K562 (cell line): ENCODE data around the gene BHLHE23. TPM values are rescaled to one million over a fixed set of nuclear protein-coding genes. Genes with fewer than 3 reads are reported as not detected.

Experiments
- CREM ChIP-seq: IDR thresholded peaks from 2 replicates; pipeline ENCODE4 v1.6.1; 2014; ENCODE audit warnings: antibody characterized with exemption, low read depth
- DNMT1 ChIP-seq: fragments of 450-650 bp; IDR thresholded peaks from 2 replicates; pipeline ENCODE4 v1.6.1; 2016; ENCODE audit warnings: antibody characterized with exemption, mild to moderate bottlenecking
- HDAC2 ChIP-seq: fragments of 450-650 bp; IDR thresholded peaks from 2 replicates; pipeline ENCODE4 v1.6.1; 2016; ENCODE audit warnings: mild to moderate bottlenecking
- LCOR ChIP-seq: sonication (generic); formaldehyde crosslinking; IDR thresholded peaks from 2 replicates; pipeline ENCODE4 v1.8.0; 2022; ENCODE audit warnings: mild to moderate bottlenecking, missing genetic modification reagents
- MEF2D ChIP-seq: conservative IDR thresholded peaks from 2 replicates; pipeline ENCODE4 v1.6.1; 2016; ENCODE audit warnings: low read depth, missing genetic modification characterization, missing compliant biosample characterization
- ZNF197 ChIP-seq: fragments of 200-800 bp; sonication (Bioruptor generic); IDR thresholded peaks from 2 replicates; pipeline ENCODE4 v1.6.1; 2016; ENCODE audit warnings: low read depth, missing genetic modification characterization, missing compliant biosample characterization
- polyA plus RNA-seq, 8 experiments: library from polyadenylated mRNA; depleted of rRNA in 4 of 8; stranded (reverse) in 5 of 8; unstranded in 3 of 8; fragments of >200 nt; fragmentation: Nextera tagmentation in 2 of 8; fragmentation: Illumina TruSeq in 1 of 8; extraction: Ambion mirVana in 2 of 8; extraction: Trizol in 1 of 8; gene quantifications; 2 replicates each; pipeline versions ENCODE4 v1.2.1 to v1.2.3, GENCODE V29; 2011 to 2014; ENCODE audit warnings: inconsistent platforms in 1 of 8, missing spikeins in 1 of 8
- total RNA-seq, 7 experiments: library from RNA; depleted of rRNA in 6 of 7; stranded (reverse); fragments of >200 nt in 6 of 7; fragmentation: Illumina TruSeq in 2 of 7; extraction: Trizol in 2 of 7; gene quantifications; 2 replicates each; pipeline versions ENCODE4 v1.2.1 to v1.2.3, GENCODE V29; 2011 to 2021; ENCODE audit warnings: low replicate concordance in 1 of 7
- TF ChIP-seq, protein P1 (sequence below), 2 experiments: IDR thresholded peaks in 1 of 2; conservative IDR thresholded peaks in 1 of 2; 2 replicates each; pipeline ENCODE4 v1.6.1; 2016; ENCODE audit warnings: low read depth in 2 of 2, mild to moderate bottlenecking in 1 of 2, missing compliant biosample characterization in 1 of 2, missing genetic modification characterization in 1 of 2, moderate library complexity in 1 of 2
- TF ChIP-seq, protein P2 (sequence below): fragments of 450-650 bp; IDR thresholded peaks from 2 replicates; pipeline ENCODE4 v1.6.1; 2016
- TF ChIP-seq, protein P3 (sequence below): fragments of 250-450 bp; sonication (Bioruptor Pico); IDR thresholded peaks from 2 replicates; pipeline ENCODE4 v1.8.0; 2022; ENCODE audit warnings: inconsistent platforms, mild to moderate bottlenecking, moderate library complexity, borderline replicate concordance

BHLHE23 gene
- total and polyA plus RNA-seq, 9 of the 15 experiments (the other 6 are each of a cell fraction or from before 2014, with no cell fraction given): not detected

DNA sequence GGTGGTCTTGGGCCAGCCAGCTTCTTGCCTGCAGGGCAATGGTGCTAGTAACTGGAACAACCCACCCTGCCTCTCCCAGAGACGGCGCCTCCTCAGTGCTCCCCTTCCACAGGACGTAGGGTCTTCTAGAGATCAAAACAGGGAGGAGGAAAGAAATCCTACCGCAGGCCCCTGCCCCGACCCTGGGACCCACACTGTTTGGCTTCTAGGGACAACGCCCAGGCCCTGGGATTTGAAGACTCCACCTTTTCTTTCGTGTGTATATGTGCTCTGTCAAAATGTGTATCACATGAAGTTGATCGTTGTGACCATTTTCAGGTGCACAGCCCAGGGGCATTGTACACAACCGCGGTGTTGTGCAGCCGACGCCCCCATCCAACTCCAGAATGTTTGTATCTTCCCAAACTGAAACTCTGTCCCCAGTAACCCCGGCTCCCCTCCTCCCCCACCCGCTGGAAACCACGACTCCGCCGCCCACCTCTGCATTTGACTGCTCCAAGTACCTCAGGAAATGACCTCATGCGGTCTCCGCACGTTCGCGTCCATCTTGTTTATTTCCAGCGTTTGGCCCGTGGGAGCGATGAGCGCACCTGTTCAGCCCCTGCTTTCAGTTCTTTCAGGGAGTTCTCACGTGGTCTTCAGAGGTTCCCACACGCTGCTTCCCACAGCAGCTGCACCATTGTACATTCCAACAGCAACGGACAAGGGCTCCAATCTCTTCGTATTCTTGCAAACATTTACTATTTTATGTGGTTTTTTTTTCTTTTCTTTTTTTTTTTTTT lies 3.4 kb upstream of the BHLHE23 start (continued):
- TF ChIP-seq CREM (peak; percentile 33; the same call in 1 of the 2 replicates), MEF2D (tag) (no peak), DNMT1 (no peak), HDAC2 (no peak), ZNF197 (CRISPR knock-in tag) (no peak), LCOR (CRISPR knock-in tag) (no peak)
- TF ChIP-seq, protein P1, sequence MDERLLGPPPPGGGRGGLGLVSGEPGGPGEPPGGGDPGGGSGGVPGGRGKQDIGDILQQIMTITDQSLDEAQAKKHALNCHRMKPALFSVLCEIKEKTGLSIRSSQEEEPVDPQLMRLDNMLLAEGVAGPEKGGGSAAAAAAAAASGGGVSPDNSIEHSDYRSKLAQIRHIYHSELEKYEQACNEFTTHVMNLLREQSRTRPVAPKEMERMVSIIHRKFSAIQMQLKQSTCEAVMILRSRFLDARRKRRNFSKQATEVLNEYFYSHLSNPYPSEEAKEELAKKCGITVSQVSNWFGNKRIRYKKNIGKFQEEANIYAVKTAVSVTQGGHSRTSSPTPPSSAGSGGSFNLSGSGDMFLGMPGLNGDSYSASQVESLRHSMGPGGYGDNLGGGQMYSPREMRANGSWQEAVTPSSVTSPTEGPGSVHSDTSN (CRISPR knock-in tag; IDR thresholded peaks at IDR 0.05; ENCODE audit: low read depth): no peak
- TF ChIP-seq, protein P1 (tag; conservative IDR thresholded peaks at IDR 0.05; ENCODE audit: low read depth): no peak
- TF ChIP-seq, protein P2, sequence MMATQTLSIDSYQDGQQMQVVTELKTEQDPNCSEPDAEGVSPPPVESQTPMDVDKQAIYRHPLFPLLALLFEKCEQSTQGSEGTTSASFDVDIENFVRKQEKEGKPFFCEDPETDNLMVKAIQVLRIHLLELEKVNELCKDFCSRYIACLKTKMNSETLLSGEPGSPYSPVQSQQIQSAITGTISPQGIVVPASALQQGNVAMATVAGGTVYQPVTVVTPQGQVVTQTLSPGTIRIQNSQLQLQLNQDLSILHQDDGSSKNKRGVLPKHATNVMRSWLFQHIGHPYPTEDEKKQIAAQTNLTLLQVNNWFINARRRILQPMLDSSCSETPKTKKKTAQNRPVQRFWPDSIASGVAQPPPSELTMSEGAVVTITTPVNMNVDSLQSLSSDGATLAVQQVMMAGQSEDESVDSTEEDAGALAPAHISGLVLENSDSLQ: no peak
- TF ChIP-seq, protein P3, sequence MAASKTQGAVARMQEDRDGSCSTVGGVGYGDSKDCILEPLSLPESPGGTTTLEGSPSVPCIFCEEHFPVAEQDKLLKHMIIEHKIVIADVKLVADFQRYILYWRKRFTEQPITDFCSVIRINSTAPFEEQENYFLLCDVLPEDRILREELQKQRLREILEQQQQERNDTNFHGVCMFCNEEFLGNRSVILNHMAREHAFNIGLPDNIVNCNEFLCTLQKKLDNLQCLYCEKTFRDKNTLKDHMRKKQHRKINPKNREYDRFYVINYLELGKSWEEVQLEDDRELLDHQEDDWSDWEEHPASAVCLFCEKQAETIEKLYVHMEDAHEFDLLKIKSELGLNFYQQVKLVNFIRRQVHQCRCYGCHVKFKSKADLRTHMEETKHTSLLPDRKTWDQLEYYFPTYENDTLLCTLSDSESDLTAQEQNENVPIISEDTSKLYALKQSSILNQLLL (CRISPR knock-in tag): no peak
